Measurements from ENCODE around the gene NRG2. TPM values are rescaled to one million over a fixed set of nuclear protein-coding genes. Genes with fewer than 3 reads are reported as not detected.

The NRG2 gene
- total RNA-seq, 1 donor from 2014 or later, result 13.9 TPM

- DNase-seq (ENCODE audit: low spot score), result no peak
Measured at GRCh38 chr5:139969318-139969717, 73.8 kb downstream of the NRG2 start.

DNA sequence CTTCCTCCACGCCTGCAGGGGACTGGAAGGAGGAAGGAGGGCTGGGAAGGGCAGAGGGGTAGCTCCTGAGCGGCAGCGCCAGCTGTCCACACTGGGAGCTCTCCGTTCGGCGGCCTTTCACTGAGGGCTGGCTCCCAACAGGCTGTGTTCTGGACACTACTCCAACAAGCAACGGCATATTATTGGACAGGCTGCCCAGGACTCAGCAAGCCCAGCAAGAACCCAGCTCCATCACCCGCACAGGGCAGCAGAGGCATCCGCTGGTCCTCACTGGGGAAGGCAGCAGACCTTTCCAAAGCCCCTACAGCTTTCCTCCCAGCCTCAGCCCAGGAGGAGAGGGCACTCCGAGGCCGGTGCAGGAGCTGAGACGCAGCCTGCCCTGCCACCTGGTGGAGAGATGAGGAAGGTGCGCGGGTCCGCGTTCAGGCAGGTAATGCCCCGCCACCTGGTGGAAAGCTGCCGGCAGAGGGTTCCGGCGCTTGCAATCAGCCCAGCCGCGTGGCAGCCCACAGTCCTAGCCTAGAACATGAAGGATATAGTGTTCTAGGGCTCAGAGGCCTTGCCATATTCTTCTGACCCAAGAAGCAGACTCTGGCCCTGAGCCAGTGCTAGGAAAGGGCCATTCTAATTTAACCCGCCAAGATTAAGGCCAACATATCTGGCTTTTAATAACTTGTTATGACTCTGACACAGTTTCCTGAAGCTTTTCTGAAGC lies 74.4 kb downstream of the NRG2 start:
- DNase-seq (ENCODE audit: low spot score), result peak; percentile 93

DNA sequence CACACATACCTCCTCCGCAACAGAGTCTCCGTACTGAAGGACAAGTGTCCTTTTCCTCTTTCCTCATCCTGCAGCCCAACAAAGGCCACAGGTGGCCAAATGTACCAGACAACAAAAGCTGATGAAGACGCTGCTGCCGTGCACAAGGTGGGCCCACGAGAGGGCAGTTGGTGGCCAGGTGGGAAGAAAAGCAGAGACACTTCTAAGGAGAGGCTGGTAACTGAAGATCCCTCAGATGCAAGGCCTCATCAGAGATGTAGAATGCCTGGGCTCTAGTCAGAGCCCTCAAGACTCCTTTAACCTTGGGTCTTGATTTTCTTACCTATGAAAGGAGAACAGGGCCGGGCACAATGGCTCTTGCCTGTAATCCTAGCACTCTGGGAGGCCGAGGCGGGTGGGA lies 75.7 kb downstream of the NRG2 start:
- DNase-seq (ENCODE audit: low spot score), result no peak

DNA sequence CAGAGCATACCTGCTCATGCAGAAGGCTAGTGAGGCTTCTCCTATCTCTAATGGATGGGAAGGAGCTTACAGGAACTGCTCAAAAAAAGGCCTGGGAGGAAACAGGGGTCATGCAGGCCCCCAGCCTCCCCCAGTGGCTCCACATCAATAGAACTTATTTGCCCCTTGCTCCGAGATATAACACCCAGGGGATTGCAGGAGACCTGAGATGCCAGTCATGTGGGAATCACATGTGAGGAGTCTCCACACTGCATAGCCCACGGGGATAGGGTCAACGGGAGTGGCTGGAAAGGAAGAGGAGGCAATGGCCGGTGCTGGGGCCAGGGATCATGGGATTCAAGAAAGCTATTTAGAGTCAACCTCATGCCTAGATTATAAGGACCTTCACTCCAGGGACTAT lies 76.2 kb downstream of the NRG2 start:
- DNase-seq (ENCODE audit: low spot score), result no peak

DNA sequence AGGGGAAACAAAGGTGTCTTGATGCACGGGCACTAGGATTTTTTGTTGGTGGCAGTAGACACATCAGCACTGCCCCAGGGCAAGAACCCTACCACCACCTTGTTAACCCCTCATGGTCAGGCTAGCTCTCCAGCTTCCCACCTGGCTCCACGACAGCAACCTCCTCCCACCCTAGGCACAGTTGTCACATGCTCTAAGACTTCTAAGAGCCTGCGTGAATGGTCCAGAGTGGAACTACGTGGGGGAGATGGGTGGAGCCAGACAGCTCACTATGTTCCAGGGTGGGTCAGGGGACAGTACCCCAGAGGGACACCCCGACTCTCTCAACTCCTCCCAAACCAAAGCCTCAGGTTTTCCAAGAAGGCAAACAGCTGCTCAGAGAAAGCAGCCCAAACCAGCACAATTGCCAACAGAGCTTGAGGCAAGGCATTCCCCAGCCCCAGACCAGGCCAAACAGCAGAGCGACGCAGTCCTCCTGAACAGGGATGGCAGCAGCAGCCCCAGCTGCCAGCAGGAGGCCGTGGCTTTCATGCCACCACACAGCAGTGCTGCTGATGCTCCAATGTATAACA lies 78.0 kb downstream of the NRG2 start:
- no peak for DNase-seq (ENCODE audit: low spot score)

GRCh38 chr5:139964266-139964993 lies 78.7 kb downstream of the NRG2 start:
- DNase-seq (ENCODE audit: low spot score), result no peak

DNA sequence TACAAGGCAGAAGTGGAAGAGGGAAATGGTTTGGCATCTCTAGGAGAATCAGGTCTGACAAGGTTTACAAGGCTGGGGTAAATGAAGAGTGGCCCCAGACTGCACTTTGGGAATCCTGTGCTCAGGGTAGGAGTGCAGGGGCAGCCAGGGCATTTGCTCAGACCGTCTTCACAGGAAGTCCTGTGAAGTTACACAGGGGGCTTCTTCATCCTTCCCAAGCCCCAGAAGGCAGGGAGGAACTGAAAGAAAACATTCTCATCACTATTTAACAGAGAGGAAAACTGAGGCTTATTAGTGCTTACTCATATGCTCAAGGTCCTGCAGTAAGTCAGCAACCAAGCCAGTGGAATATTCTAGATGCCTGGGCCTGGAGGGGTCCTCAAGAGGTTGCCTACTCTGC lies 80.7 kb downstream of the NRG2 start:
- no peak for DNase-seq (ENCODE audit: low spot score)

- DNase-seq (ENCODE audit: low spot score), result no peak
Measured at GRCh38 chr5:139961435-139962157, 81.5 kb downstream of the NRG2 start.

DNA sequence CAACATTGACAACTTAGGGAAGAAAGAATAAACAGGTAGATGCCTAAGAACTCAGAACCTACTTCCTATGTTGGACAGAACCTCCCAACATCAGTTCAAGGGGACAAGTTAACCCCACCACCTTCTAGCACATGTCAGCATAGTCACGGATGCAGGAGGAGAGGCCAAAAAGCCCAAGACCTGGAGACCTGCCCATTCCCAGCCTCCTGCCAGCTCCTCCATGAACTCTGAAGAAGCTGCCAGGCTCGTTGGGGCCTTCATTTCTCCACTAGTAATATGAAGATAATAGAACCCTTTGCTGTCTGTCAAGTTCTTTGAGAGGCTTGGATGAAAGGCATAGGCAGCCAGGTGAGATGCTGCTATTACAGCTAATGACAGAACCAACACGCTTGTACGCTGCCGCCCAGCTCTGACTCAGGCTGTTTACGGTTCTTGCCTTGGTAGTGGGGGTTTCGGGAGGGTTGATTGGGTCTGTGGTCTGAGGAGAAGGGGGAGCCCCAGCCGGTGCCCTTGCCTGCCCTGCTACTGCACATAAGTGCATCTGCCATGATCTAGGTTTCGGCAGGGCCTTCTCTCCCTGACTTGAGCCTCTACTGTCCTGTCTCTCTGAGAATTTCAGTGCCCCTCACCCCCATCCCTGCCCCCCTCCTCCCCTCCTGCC lies 82.2 kb downstream of the NRG2 start:
- no peak for DNase-seq (ENCODE audit: low spot score)

DNA sequence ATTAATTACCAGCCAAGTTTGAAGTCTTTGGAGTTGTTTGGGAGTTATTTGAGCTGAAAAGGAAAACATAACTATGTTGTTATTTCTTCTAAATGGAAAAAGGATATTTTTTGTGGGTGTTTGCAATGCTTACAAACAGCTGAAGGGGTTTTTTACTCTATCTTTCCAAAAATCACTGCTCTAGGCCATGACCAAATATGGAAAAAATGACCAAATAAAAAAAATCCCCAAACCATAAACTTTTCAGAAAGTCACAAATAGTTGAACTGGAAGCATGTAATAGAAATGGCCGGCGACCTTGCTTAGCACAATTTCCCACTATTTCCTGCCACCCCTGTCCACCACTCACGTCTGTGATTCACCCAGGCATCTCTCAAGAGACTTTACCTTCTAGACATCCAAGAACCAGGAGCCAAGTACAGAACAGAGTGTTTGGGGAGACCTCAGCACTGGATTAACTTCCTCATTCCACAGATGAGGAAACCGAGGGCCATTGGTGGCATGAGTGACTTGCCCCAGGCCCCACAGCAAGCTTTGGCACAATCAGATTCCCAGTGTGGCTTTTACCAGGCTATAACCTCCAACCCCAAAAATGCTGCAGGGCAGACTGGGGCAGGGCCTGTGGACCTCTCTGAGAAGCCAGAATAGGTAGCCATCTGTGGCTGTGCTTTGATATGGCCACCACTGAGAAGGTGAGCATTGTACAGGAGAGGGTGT lies 84.5 kb downstream of the NRG2 start:
- no peak for DNase-seq (ENCODE audit: low spot score)

GRCh38 chr5:139956342-139956741 lies 86.8 kb downstream of the NRG2 start:
- no peak for DNase-seq (ENCODE audit: low spot score)

GRCh38 chr5:139955616-139956273 lies 87.4 kb downstream of the NRG2 start:
- no peak for DNase-seq (ENCODE audit: low spot score)

GRCh38 chr5:139955053-139955605 lies 88.0 kb downstream of the NRG2 start:
- no peak for DNase-seq (ENCODE audit: low spot score)

DNA sequence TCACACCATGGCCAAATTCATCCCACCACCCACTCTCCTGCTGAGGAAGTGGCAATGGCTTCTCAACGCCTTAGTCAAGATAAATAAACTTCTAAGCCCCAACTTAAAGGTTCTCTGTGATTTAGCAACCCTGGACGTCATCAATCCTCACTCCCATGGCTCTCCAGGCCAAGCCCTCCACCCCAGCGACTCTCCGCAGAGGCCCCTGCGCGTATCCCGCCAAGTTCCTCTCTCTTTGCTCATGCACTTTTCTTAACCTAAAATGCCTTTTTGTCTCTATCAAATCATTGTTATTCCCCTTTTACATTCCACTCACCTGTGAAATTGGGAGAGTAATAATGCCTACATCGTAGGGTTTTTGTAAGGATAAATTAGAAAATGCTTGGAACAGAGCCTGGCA lies 88.6 kb downstream of the NRG2 start:
- DNase-seq (ENCODE audit: low spot score), result no peak

DNA sequence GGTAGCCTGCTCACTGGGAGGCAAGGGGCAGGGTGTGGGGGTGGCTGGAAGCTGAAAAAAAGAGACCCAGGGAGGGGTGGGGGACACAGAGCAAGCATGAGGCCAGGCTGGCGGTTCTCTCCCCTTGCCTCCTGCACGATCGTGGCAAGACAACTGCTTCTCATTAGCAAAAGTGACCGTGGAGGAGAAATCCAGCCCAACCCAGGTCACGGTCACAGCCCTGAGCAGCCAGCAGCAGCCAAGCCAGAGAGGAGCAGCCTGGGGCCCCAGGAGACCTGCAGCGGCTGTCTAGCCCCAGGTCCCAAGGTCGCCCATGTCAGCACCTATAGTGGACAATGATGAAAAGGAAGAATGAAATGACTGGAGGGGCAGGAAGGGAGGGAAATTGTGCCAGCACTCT lies 89.1 kb downstream of the NRG2 start:
- DNase-seq (ENCODE audit: low spot score), result no peak

DNA sequence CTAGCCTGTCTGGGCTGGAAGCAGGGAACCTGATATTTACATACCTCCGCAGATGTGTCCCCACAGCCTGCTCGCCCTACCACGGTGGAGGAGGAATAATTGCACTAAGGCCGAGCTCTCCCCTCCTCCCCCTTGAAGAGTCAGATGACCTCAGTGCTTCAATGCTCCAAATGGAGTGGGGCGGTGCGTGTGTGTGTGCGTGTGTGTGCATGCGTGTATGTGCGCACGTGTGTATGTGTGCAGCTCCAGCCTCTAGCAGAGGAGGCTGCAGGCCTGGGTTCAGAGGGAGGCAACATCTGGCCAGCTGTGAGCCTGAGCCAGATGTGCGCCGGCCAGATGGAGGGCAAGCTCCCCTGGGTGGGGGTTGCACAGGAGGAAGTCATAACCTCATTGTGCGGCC lies 90.5 kb downstream of the NRG2 start:
- no peak for DNase-seq (ENCODE audit: low spot score)

DNA sequence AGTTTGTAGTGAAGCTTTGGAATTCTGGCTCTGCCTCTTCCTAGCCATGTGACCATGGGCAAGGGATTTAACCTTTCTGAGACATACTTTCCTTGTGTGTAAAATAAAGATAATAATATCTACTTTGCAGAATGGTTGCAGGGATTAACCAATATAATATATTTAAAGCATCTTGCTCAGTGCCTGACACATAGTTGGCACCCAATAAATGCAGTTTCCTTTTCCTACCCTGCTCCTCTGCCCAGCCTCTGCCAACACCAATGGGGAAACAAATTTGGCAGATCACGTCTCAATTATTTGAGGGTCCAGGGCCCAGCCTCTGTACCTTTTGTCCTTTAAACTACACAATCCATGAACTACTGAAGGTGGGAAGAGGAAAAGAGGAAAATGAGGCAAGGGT lies 91.1 kb downstream of the NRG2 start:
- DNase-seq (ENCODE audit: low spot score), result no peak

DNA sequence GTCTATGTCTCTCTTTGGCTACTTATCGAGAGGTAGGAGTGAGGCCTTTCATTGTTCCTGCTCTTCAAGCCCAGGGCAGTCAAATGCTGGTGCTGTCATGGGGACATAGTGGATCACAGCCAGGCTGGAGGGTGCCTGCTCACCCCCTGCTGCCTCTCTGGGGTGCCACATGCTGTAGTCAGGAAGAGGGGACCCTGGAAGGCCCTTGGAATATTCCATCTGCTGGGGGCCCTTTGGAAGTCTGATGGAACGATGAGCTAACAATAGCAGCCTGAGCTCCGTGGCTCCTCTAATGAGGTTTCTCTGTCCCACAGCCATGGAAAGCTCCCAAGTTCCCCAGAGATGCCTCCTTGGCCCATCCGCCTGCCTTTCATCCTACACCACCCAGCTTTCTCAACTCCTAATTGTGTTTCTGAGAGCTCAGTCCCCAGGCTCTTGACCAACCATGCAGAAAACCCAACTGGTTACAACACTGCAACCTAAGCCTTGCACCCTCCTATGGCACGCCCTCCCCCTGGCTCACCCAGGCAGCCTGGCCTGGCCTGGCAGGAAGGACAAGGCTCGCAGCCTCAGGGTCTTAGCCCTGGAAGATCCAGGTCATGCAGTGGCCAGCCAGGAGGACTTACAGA lies 91.7 kb downstream of the NRG2 start:
- no peak for DNase-seq (ENCODE audit: low spot score)

GRCh38 chr5:139950436-139950835 lies 92.7 kb downstream of the NRG2 start:
- DNase-seq (ENCODE audit: low spot score), result no peak

- DNase-seq (ENCODE audit: low spot score), result no peak
Measured at GRCh38 chr5:139949710-139950109, 93.4 kb downstream of the NRG2 start.
